NK-92 (cell line): ENCODE data around the gene GADD45GIP1.

Experiments
- DNase-seq: peaks from one replicate; lab custom pipeline; 2025; ENCODE audit not compliant: unreplicated experiment; lab: John Stamatoyannopoulos, UW

The GADD45GIP1 gene

GRCh38 chr19:12956446-12957388 lies at the start of gene GADD45GIP1:
Gene GADD45GIP1 (minus strand): TSS chr19:12957223. CDS start chr19:12957212, 11 bp downstream.
- no peak for DNase-seq

DNA sequence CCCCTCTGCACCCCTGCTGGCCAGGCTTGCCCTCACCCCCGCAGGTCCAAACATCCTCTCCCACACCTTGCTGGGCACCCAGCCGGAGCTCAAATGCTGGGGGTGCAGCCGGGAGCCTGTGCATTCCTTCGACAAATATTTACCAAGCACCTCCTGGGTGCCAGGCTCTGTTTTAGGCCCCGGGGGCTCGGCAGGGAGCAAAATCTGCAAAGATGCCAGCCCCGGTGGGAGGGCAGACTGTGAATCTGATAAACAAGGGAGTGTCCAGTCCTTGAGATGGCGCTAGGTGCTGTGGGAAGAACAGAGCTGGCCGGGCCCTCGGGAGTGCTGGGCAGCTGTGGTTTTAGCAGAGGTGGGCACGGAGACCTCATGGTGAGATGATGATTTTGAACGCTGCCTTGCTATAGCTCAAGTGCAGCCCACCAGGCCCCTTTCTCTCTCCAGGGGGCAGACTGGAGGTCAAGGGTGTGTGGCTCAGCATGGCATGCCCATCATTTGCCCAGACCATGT lies 48.9 kb upstream of the GADD45GIP1 start:
- no peak for DNase-seq

GRCh38 chr19:13005253-13005652 lies 48.2 kb upstream of the GADD45GIP1 start:
- DNase-seq, result no peak

DNA sequence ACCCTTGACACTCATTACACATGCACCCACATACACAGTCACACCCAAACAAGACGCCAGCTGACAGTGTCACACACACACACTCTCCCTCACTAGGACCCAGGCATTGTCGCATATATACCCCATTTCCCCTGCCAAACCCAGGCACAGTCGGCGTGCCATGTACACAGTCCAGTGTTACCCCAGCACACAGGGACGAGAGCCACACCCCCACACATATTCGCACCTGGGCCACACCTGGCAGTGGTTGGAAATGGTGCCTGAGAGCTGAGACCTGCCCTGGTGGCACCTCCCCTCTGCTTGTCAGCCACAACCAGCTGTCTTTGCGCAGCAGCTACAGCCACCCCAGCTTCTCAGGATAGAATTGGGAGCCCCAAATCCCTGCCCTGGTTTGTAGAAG lies 47.2 kb upstream of the GADD45GIP1 start:
- no peak for DNase-seq

- no peak for DNase-seq
These were observed 46.1 kb upstream of the GADD45GIP1 start for GRCh38 chr19:13003081-13003480.

- no peak for DNase-seq
These were observed 45.3 kb upstream of the GADD45GIP1 start for GRCh38 chr19:13002166-13002898.

- no peak for DNase-seq
These were observed 44.6 kb upstream of the GADD45GIP1 start for GRCh38 chr19:13001502-13002165.

DNA sequence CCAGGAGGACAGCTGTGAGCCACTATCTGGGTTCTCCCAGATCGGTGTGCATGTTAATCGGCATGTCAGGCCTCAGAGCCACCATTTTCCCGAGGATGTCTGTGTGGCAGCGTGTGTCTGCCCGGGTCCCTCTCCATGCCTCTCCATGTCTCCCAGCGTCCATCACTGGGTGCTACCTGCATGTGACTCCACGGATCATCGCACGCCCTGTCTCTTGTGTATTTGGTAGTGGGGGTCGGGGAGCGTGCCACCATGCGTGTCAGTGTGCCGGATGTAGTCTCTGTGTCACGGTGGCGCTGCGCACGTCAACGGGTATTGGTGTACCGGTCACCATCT lies 44.1 kb upstream of the GADD45GIP1 start:
- DNase-seq, result no peak

- no peak for DNase-seq
These were observed 41.2 kb upstream of the GADD45GIP1 start for GRCh38 chr19:12997967-12998940.

GRCh38 chr19:12997179-12997966 lies 40.4 kb upstream of the GADD45GIP1 start:
- DNase-seq, result no peak

DNA sequence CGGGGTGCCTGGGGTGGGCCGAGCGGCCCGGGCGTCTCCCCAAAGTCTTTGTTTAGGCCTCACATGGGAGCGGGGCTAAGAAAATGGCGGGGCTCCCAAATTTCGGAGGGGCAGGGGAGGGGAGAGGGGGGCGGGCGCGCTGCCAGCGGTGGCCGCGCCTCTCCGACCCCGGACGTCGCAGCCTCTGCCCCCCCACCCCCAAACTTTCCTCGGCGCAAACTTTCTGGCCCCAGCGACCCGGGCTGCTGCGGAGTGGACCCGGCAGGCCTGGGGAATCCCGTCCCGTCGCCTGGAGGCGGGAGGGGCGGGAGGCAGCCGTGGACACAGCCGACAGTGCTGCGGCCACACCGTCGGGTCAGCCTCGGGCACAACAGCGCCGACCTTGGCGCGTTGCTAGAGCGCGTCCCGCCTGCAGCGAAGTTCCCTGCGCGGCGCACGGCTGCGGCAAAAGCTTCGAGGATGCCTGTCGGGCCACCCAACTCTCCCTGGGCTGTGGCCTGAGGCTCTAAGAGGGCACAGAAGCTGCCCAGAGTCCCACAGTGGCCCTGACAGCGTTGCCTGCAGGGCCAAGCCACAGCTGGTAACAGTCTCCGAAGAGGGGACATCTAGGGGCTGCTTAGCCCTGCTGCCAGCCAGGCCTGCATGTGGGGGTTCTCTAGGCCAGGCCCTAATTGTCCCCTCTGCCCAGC lies 39.5 kb upstream of the GADD45GIP1 start:
- no peak for DNase-seq

DNA sequence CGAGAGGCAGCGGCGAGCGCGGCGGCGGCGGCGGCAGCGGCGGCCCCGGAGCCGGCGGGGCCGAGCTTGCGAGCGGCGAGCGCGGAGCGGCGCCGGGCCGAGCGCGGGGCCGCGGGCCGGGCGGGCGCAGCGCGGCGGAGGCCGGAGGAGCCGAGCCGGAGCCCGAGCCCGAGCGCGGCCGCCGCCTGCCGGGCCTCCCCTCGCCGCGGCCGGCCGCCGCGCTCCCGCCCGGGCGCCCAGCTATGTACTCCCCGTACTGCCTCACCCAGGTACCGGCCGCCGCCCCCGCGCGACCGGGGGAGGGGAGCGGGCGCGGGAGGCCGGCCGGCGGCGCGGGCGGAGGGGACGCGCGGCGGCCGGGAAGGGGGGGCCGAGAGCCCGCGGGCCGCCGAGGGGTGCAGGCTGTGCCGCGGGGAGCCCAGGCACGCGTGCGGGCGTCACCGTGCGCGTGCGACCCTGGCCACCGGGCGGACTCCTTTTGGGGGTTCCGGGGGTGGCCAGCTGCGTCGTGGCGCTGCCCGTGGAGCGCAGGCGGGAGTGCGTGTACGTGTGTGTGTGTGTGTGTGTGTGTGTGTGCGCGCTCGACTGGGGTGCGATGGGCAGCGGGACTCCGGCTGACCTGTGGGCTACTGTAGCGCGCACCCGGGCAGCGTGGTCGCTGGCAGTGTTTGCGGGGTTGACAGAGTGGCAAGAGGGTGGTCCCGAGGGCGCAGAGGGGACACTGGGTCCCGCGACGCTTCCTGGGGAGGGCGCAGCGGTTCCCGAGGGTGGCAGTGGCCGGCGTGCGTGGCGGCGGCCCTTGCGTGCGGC lies 38.8 kb upstream of the GADD45GIP1 start:
- DNase-seq, result no peak

GRCh38 chr19:12994701-12995595 lies 37.9 kb upstream of the GADD45GIP1 start, which contains the start of gene NFIX:
Gene NFIX (plus strand): TSS chr19:12995475. CDS start chr19:12995838, 363 bp downstream.
- no peak for DNase-seq

- no peak for DNase-seq
These were observed 36.5 kb upstream of the GADD45GIP1 start for GRCh38 chr19:12993562-12993961.

DNA sequence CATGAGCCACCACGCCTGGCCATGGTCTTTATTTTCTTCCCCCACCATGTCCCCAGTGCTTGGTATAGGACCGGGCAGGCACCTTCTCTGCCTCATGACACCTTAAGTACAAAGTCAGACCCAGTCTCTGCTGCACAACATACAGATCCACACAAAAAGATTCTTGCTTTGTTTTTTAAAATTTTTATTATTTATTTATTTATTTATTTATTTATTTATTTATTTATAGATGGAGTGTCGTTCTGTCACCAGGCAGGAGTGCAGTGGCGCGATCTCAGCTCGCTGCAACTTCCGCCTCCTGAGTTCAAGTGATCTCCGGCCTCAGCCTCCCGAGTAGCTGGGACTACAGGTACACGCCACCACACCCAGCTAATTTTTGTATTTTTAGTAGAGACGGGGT lies 35.7 kb upstream of the GADD45GIP1 start:
- no peak for DNase-seq

GRCh38 chr19:12991296-12991695 lies 34.3 kb upstream of the GADD45GIP1 start:
- DNase-seq, result no peak

DNA sequence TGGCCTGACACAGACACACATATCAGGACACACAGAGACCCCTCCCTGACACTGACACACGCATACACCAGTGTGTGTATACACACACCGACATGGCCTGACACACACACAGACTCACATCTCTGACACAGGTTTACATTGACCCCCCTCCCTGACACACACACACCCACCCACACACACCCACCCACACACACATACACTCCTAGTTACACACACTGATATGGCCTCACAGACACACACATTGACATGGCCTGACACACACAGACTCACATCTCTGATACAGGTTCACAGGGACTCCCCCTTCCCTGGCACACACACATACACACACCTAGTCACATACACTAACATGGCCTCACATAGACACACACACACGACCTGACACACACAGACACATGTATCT lies 33.8 kb upstream of the GADD45GIP1 start:
- no peak for DNase-seq
